Left lung (tissue), 10 donors: ENCODE results near the gene BTBD17. TPM values are rescaled to one million over a fixed set of nuclear protein-coding genes. Genes with fewer than 3 reads are reported as not detected.

Source experiments
- ATAC-seq: fragments of 200-7000 bp; cut with Tn5 transposase; one replicate; pipeline ENCODE4 v1.9.1; 2020; ENCODE audit warnings: moderate library complexity
- DNase-seq, 4 donors: peaks; one replicate each; pipeline ENCODE4 v3.0.0-alpha.2; 2013 to 2020
- H3K27ac ChIP-seq, 2 donors: fragments of 200-600 bp; sonication (generic) in 1 of 2; one replicate each; pipeline versions ENCODE4 v1.5.0 to v1.8.0; 2020 to 2021
- H3K27me3 ChIP-seq, 2 donors: fragments of 200-600 bp; sonication (generic) in 1 of 2; one replicate each; pipeline versions ENCODE4 v1.5.0 to v1.8.0; 2020 to 2021
- H3K36me3 ChIP-seq, 2 donors: fragments of 200-600 bp; sonication (generic) in 1 of 2; one replicate each; pipeline versions ENCODE4 v1.5.0 to v1.8.0; 2020 to 2021
- H3K4me1 ChIP-seq, 2 donors: fragments of 200-600 bp; one replicate each; pipeline ENCODE4 v1.8.0; 2021
- H3K4me3 ChIP-seq, 2 donors: fragments of 200-600 bp; sonication (generic) in 1 of 2; one replicate each; pipeline versions ENCODE4 v1.5.0 to v1.8.0; 2020 to 2021; ENCODE audit warnings: mild to moderate bottlenecking in 1 of 2
- H3K9me3 ChIP-seq, 2 donors: fragments of 200-600 bp; sonication (generic) in 1 of 2; one replicate each; pipeline versions ENCODE4 v1.5.0 to v1.8.0; 2020 to 2021
- intact Hi-C, 2 donors: fragments of 100-400 bp; cut with DNase I; formaldehyde crosslinking; loops; one replicate each; pipeline versions ENCODE4 v1.11.2 to v1.14.2; 2022
- polyA plus RNA-seq, 6 donors: library from polyadenylated mRNA; unstranded; fragments of 120-200 nt; gene quantifications; one replicate each; pipeline ENCODE4 v1.2.1, GENCODE V29; 2013; ENCODE audit not compliant: insufficient read length in 6 of 6
- total RNA-seq, 2 donors: library from RNA; stranded (reverse); fragmentation: NEBNext Ultra II Directional; extraction: Animal tissue kit (Norgen Biotek cat#: 25700); gene quantifications; one replicate each; pipeline ENCODE4 v1.2.1, GENCODE V29; 2021
- TF ChIP-seq, protein P1 (sequence below), 2 donors: fragments of 200-600 bp; sonication (generic) in 1 of 2; IDR thresholded peaks; one replicate each; pipeline versions ENCODE4 v1.5.0 to v1.8.0; 2021; ENCODE audit warnings: antibody characterized with exemption in 2 of 2
- donor health status: DM: no; HTN: yes; CAD: no.
- donor health status: DM: no; HTN: no; CAD: no.

BTBD17 gene
- total and polyA plus RNA-seq, 8 donors, result 0.60 to 1.2 (median 1.0) TPM; not detected in 2

DNA sequence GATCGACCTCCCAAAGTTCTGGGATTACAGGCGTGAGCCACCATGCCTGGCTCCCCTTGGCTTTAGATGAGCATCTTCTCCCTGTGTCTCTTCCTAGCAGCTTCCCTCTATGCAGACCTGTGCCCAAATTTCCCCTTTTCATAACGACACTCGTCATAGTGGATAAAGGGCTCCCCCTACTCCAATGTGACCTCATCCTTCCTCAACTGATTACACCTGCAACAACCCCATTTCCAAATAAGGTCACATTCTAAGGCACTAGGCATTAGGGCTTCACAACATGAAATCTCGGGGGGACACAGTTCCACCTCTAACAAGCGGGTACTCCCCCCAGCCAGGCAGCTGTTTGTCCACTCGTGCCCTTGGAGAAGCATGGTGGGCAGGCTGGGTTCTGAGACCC lies 25.4 kb downstream of the BTBD17 start:
- DNase-seq (no peak), ATAC-seq (no peak)
- intact Hi-C loops, result no loop called here
- Histone ChIP-seq H3K4me3 (no peak overlapping the region), H3K27ac (no peak overlapping the region), H3K9me3 (peaks cover 0 to 2% of the 10 kb centered on the region in 2 donors), H3K36me3 (no peaks in the 10 kb centered on the region), H3K27me3 (peaks cover 0 to 50% of the 10 kb centered on the region in 2 donors), H3K4me1 (no peaks in the 10 kb centered on the region)
- TF ChIP-seq, protein P1, sequence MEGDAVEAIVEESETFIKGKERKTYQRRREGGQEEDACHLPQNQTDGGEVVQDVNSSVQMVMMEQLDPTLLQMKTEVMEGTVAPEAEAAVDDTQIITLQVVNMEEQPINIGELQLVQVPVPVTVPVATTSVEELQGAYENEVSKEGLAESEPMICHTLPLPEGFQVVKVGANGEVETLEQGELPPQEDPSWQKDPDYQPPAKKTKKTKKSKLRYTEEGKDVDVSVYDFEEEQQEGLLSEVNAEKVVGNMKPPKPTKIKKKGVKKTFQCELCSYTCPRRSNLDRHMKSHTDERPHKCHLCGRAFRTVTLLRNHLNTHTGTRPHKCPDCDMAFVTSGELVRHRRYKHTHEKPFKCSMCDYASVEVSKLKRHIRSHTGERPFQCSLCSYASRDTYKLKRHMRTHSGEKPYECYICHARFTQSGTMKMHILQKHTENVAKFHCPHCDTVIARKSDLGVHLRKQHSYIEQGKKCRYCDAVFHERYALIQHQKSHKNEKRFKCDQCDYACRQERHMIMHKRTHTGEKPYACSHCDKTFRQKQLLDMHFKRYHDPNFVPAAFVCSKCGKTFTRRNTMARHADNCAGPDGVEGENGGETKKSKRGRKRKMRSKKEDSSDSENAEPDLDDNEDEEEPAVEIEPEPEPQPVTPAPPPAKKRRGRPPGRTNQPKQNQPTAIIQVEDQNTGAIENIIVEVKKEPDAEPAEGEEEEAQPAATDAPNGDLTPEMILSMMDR (IDR thresholded peaks at IDR 0.05), result no peak

DNA sequence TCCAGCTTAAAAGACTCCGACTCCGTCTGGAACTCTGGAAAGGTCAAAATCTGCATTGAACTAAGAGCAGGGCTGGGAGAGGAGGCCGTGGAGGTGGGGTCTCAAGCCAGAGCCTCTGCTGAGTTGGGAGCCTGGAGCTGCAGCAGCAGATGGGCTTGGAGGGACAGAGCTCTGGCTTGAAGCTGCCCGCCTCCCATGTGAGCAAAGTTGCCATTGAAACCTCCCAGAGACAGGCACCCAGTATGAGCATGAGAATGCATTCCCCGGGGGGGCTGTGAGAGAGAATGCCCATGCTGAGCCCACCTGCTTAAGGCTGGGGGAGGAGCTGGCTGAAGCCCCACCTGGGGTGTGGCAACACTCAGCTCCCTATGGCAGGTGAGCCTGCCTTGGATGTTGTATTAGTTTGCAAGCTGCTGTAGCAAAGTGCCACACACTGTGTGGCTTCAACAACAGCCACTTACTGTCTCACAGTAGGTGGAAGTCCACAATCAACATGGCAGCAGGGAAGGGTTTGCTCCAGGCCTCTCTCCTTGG lies 26.1 kb downstream of the BTBD17 start:
- no peaks in the 10 kb centered on the region for H3K4me1 ChIP-seq

DNA sequence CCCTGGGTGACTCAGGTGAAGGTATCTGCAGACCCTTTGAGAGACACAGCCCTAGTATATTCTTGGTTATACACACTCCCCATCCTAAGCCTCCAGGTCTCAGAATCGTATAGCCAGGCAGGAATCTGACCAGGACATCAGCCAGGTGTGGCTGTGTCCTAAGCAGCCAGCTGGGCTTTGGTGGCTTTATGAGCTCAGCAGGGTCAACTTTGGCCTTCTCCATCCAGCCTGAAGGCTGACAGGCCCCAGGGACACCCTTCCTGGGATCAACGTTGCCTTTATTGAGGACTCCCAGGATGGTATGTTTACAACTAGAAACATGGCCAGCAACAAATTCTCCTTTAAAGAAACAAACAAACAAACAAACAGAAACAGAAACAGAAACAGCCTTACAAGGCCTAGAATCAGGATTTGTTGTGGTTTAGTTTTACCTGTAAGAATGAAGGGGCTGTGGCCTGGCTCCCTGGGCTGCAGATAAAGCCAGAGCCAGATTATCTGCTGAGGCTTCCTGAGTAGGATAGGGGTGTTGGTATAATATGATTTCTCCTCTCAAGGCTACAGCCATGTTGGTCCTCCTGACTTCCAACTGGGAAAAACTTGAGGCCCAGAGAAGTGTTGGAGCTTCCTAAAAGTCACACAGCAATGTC lies 27.2 kb downstream of the BTBD17 start:
- H3K36me3 ChIP-seq, result no peaks in the 10 kb centered on the region
- peaks cover 0 to 45% of the 10 kb centered on the region in 2 donors for H3K27me3 ChIP-seq
- H3K27ac ChIP-seq, result no peak overlapping the region
- ATAC-seq, result no peak
- H3K4me1 ChIP-seq, result no peaks in the 10 kb centered on the region
- peaks cover 0 to 2% of the 10 kb centered on the region in 2 donors for H3K9me3 ChIP-seq
- no peak overlapping the region for H3K4me3 ChIP-seq
- no peak for DNase-seq
- TF ChIP-seq, protein P1 (IDR thresholded peaks at IDR 0.05), result no peak
- intact Hi-C loops, result no loop called here

More for the DNA sequence above, 26.1 kb downstream of the BTBD17 start:
- no peak for DNase-seq
- Histone ChIP-seq H3K36me3 (no peaks in the 10 kb centered on the region), H3K9me3 (peaks cover 0 to 2% of the 10 kb centered on the region in 2 donors), H3K4me3 (no peak overlapping the region), H3K27ac (no peak overlapping the region), H3K27me3 (peaks cover 0 to 46% of the 10 kb centered on the region in 2 donors)
- ATAC-seq, result no peak
- TF ChIP-seq, protein P1 (IDR thresholded peaks at IDR 0.05), result no peak
- intact Hi-C loops, result no loop called here

GRCh38 chr17:74332763-74333283 lies 28.8 kb downstream of the BTBD17 start:
- ATAC-seq (no peak), DNase-seq (no peak)
- intact Hi-C loops, result no loop called here
- H3K9me3 ChIP-seq, result peaks cover 0 to 2% of the 10 kb centered on the region in 2 donors
- H3K4me1 ChIP-seq, result no peaks in the 10 kb centered on the region
- no peak overlapping the region for H3K4me3 ChIP-seq
- peaks cover 0 to 43% of the 10 kb centered on the region in 2 donors for H3K27me3 ChIP-seq
- no peak overlapping the region for H3K27ac ChIP-seq
- no peaks in the 10 kb centered on the region for H3K36me3 ChIP-seq
- TF ChIP-seq, protein P1 (IDR thresholded peaks at IDR 0.05), result no peak

DNA sequence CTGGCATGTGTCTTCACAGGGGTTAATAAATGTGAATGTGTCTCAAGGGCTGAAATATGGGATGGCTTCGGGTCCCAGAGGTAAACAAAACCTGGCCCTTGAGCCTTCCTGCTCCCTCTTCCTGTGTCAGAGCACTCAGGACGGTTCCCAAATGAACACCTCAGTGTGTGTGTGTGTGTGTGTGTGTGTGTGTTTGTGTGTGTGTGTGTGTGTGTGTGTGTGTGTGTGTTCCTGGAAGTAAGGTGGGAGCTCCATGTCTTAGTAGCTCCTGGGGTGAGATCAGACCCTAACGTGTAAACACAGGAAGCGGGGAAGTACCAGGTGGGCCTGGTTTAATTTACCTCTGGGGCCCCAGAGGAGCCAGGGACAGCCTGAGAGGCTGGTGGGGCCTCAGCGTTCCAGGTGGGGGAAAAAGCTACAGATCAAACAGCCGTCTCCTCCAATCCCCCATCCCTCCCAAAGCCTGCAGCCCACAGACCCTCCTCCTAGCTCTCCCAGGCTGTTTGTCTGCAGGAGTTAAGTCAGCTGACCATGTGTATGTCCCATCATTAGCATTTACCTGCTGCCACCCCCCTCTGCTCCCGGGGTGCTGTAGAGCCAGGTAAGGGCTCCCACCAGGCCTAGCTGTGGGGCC lies 29.5 kb downstream of the BTBD17 start:
- no peak for ATAC-seq
- intact Hi-C loops, result no loop called here
- H3K27ac ChIP-seq, result no peak overlapping the region

More for the DNA sequence above, 29.5 kb downstream of the BTBD17 start:
- Histone ChIP-seq H3K4me1 (no peaks in the 10 kb centered on the region), H3K36me3 (no peaks in the 10 kb centered on the region), H3K9me3 (peaks cover 0 to 2% of the 10 kb centered on the region in 2 donors), H3K4me3 (no peak overlapping the region), H3K27me3 (peaks cover under 1 to 43% of the 10 kb centered on the region in 2 donors)
- TF ChIP-seq, protein P1 (IDR thresholded peaks at IDR 0.05), result no peak
- no peak for DNase-seq
